ENCODE measurements around the gene CFL1.

CFL1 gene

GRCh38 chr11:65887723-65888162, 29.8 kb upstream of the CFL1 start:
- FAIRE-seq, result no peak

DNA sequence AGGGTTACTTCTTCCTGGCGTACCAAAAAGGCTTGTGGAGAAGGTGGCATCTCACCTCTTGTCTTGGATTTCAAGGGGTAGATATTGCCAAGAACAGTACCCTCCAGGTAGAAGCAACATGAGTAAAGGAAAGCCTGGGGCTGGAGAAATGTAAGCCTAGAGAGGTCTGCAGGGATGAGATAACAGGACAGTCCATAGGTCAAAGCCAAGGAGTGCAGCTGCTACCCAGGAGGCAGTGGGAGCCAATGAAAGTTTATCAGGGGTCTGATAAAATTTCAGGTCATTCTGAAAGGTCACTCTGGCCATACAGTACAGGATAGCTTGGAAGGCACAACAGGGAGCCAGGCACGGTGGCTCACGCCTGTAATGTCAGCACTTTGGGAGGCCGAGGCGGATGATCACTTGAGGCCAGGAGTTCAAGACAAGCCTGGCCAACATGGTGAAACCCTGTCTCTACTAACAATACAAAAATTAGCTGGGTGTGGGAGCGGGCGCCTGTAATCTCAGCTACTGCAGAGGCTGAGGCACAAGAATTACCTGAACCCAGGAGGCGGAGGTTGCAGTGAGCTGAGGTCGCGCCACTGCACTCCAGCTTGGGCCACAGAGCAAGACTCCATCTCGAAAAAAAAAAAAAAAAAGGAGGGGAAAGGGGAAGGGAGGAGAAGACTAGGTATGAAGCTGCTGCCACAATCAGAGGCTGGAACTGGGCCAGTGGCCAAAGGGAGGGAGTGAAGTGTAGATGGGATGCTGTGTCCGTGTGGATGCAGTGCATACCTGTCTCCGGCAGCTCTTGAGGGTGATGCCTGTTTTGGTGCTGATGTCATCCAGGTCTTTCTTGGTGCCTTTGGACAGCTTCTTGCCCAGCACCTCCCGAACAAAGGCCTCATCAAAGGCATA, 29.1 kb upstream of the CFL1 start:
- FAIRE-seq, result no peak

DNA sequence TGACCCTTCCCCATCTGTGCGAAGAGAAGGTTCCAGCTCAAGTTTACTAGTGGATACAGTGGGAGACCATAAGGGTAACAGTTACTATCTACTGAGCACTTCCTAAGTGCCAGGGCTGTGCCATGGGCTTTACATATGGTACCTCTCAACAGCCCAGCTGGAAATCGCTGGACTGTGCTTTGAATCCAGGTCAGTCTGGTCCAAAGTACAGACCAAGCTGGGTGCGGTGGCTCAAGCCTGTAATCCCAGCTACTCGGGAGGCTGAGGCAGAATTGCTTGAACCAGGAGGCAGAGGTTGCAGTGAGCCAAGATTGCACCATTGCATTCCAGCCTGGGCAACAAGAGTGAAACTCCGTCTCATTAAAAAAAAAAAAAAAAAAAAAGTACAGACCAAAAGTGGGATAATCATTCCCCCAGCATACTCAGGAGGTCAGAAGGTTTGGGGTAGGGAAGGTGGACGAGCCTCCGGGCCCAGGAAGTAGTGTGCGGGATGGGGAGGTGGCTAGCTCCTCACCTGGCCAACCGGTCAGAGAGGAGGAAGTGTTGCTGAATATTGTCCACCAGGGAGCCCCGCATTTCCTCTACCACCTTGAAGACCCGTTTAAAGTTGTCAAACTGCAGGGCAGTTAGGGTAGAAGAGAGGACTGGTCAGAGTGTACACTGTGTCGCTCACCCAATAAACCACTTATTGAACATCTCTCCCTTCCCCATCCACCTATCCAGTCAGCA, 28.0 kb upstream of the CFL1 start:
- FAIRE-seq, result no peak

GRCh38 chr11:65885231-65885630, 27.3 kb upstream of the CFL1 start:
- FAIRE-seq, result no peak

DNA sequence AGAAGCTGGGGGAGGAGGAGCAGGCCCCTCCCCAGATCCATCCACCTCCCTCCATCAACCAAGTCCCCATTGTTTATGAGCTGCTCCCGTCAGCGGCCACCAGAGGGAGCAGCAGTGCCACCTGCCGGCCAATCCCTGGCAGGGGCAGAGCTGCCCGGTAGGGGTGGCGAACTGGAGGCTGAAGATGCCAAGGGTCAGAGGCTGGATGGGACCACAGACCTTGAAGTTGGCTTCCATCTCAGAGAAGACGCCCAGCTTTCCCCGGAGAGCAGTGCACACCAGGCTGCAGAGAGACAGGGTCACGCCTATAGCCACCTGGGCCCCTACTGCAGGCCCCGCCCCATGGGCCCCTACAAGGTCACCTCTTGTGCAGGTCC, 26.7 kb upstream of the CFL1 start:
- FAIRE-seq, result no peak

GRCh38 chr11:65883786-65884715, 26.1 kb upstream of the CFL1 start:
- no peak for FAIRE-seq

DNA sequence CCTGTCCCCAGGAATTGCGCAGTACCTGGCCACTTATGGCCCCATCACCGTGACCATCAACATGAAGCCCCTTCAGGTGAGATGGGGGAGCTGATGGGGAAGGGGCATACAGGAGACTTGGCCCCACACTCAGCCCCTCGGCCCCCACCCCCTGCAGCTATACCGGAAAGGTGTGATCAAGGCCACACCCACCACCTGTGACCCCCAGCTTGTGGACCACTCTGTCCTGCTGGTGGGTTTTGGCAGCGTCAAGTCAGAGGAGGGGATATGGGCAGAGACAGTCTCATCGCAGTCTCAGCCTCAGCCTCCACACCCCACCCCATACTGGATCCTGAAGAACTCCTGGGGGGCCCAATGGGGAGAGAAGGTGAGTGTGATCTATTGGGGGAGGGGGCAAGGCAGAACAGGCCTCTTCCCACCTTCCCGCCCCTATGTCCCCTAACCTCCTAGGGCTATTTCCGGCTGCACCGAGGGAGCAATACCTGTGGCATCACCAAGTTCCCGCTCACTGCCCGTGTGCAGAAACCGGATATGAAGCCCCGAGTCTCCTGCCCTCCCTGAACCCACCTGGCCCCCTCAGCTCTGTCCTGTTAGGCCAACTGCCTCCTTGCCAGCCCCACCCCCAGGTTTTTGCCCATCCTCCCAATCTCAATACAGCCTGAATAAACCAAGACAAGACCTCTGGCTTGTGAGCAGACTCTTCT, 25.2 kb upstream of the CFL1 start:
- no peak for FAIRE-seq

DNA sequence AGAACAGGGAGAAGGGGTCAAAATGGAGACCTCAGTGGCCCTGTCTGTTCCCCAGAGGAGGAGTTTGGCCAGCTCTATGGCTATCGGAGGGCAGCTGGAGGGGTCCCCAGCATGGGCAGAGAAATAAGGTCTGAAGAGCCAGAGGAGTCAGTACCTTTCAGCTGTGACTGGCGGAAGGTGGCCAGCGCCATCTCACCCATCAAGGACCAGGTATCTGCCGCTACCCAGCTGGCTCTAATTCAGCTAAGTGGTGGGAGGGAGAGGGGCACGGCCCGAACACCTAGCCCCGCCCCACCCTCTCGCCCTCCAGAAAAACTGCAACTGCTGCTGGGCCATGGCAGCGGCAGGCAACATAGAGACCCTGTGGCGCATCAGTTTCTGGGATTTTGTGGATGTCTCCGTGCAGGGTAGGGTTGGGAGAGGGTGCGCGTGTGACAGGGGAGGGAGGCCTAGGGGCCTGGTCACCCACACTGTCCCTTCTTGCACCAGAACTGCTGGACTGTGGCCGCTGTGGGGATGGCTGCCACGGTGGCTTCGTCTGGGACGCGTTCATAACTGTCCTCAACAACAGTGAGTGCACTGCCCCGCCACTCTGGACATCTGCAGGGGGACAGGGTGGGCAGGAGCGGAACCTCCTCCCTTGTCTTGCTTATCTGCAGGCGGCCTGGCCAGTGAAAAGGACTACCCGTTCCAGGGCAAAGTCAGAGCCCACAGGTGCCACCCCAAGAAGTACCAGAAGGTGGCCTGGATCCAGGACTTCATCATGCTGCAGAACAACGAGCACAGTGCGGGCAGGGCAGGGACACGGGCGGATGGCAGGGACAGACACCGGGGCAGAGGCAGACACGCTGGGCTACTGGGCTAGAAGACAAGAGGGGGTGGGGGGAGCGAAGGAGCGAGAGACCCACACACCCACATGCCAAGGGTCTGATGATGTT, 24.4 kb upstream of the CFL1 start:
- FAIRE-seq, result no peak

GRCh38 chr11:65880844-65881421, 23.0 kb upstream of the CFL1 start:
- FAIRE-seq, result no peak

DNA sequence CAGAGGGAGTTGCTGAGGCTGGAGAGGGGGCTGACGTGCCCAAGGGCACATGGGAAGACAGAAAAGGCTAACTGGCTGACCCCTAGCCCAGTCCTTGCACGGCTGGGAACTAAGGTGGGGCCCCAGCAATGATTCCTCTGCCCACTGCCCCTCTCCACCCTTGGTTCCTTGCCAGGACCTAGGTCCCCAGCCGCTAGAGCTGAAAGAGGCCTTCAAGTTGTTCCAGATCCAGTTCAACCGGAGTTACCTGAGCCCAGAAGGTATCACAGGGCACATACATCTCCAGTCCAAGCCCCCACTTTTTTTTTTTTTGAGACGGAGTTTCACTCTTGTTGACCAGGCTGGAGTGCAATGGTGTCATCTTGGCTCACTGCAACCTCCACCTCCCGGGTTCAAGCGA, 22.0 kb upstream of the CFL1 start:
- no peak for FAIRE-seq

GRCh38 chr11:65879617-65880016, 21.6 kb upstream of the CFL1 start, which contains the start of gene CTSW:
Gene CTSW (plus strand): TSS chr11:65879837. CDS start chr11:65879855, 18 bp downstream.
- no peak for FAIRE-seq

DNA sequence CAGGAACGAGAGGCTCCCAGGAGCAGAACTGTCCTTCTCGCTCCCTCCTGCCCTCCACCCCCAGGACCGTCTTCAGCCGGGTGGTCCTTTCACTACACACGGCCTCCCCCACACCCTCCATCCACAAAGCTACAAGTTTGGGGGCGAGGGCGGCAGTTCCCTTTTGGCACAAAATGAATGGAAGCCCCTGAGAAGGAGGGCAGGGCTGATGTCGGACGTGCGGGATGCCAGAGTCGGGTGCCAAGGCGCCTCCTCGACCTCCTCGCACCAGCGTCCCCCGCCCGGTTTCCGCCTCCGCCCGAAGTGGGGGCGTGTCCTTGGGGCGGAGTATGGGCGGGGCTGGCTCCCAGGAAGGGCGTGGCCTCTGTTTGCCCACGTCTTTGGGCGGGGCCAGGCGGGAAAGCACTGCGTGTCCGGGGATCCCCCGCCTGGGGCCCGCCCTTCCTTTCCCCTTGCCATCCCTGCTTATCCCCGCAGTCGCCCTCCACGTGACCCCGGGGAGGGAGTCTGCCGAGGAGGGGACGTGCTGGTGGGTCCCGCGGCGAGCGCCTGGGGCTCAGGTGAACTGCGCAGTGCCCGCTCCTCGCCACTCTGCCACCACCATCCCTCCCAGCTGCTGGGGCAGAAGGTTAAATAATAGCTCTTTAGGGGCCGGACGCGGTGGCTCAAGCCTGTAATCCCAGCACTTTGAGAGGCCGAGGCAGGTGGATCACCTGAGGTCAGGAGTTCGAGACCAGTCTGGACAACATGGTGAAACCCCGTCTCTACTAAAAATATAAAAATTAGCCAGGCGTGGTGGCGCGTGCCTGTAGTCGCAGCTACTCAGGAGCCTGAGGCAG, 15.6 kb upstream of the CFL1 start:
- FAIRE-seq, result peak; percentile 9

DNA sequence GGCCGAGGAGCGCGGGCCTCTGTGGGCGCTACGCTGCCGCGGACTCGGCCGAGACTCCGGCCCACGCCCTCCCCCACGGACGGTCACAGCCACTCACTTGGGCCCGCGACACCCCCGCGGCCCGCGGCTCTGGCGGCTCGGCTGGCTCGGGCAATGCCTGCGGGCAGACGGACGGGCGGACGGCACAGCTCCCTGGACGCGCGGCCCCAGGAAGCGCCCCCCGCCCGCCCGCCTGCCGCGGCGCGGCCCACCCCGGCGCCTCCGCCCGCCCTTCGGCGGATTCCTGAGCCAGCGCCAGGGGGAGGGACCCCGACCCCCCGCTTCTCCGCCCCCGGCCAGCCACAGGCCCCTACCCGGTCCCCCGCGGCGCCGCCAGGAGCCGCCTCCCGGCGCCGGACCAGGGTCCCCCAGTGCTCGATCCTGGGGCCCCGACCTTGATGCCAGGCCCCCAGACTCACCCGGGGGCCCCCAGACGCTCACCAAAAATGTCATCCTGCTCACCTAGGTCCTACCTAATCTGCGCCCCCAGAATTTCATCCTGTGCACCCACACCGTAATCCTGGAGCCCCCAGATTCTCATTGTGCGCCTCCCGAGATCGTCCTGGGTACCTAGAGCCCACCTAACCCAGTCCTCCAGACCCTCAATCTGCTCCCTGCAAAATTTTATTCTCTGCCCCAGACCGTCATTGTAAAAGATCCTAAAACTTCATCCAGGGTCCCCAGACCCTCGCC, 14.8 kb upstream of the CFL1 start, which contains the start of gene EFEMP2:
Gene EFEMP2, minus strand, starts transcription at position 215 of the 732 bp plus-strand sequence. CDS start 446 bp downstream, outside the sequence.
- no peak for FAIRE-seq

GRCh38 chr11:65871811-65872548, 14.0 kb upstream of the CFL1 start:
- FAIRE-seq, result no peak

GRCh38 chr11:65870706-65871681, 13.0 kb upstream of the CFL1 start:
- FAIRE-seq, result no peak

DNA sequence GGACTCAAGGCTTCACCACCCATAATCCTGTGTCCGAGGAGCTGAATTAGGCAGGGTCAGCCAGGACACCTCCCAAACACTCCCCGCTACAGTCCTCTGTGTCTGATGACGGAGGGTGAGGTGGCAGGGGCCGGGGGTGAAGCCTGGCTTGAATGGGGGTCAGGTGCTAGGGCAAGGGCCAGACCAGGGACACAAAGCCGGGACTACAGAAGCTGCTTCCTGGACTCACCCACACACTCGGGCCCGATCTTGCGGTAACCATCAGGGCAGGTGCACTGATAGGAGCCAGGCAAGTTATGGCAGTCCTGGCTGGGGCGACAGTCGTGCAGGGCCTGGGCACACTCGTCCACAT, 12.3 kb upstream of the CFL1 start:
- no peak for FAIRE-seq

Data from TTC549 (cell line).